OCI-LY7 (cell line): Measurements from ENCODE around the gene PEX11B. TPM values are rescaled to one million over a fixed set of nuclear protein-coding genes. Genes with fewer than 3 reads are reported as not detected.

ENCODE experiments used
- BruUV-seq: library from RNA; stranded (reverse); fragments of 400-500 nt; replicated peaks from 2 replicates; lab custom pipeline; 2021; lab: Mats Ljungman, UMichigan
- CTCF ChIA-PET: fragments of 300-600 bp; sonication (Branson Sonifier 250); formaldehyde crosslinking; loops from one replicate; lab custom pipeline; 2022; ENCODE audit warnings: antibody characterized with exemption; ENCODE audit not compliant: unreplicated experiment; lab: Charles Lee
- POLR2A ChIA-PET: fragments of 300-600 bp; sonication (Branson Sonifier 250); formaldehyde crosslinking; loops from one replicate; lab custom pipeline; 2022; ENCODE audit warnings: antibody characterized with exemption; lab: Charles Lee
- DNase-seq: peaks from one replicate; pipeline ENCODE4 v3.0.0-alpha.2; 2015; ENCODE audit warnings: low spot score
- H2AFZ ChIP-seq: fragments of 200-600 bp; sonication (generic), shearing (Covaris generic); 2 replicates; pipeline ENCODE4 v1.6.1; 2014; ENCODE audit warnings: mild to moderate bottlenecking, antibody characterized with exemption, low read length, moderate library complexity
- H3K27ac ChIP-seq: fragments of 200-600 bp; sonication (generic); 2 replicates; pipeline ENCODE4 v1.5.1; 2014; ENCODE audit warnings: mixed run types, low read depth, mild to moderate bottlenecking, moderate library complexity, low read length, inconsistent platforms; ENCODE audit not compliant: poor library complexity, severe bottlenecking
- H3K36me3 ChIP-seq: fragments of 200-600 bp; sonication (generic); 2 replicates; pipeline ENCODE4 v1.6.1; 2014; ENCODE audit warnings: mild to moderate bottlenecking, antibody characterized with exemption, low read length, moderate library complexity, mixed read lengths; ENCODE audit not compliant: insufficient read depth
- H3K4me1 ChIP-seq: fragments of 200-600 bp; sonication (generic); 2 replicates; pipeline ENCODE4 v1.5.1; 2014; ENCODE audit warnings: mild to moderate bottlenecking, low read length; ENCODE audit not compliant: insufficient read depth, poor library complexity, severe bottlenecking
- H3K4me2 ChIP-seq: fragments of 200-600 bp; sonication (generic); 2 replicates; pipeline ENCODE4 v1.6.1; 2014; ENCODE audit warnings: mild to moderate bottlenecking, low read length
- H3K4me3 ChIP-seq: fragments of 200-600 bp; sonication (generic); 2 replicates; pipeline ENCODE4 v1.5.1; 2014; ENCODE audit warnings: mild to moderate bottlenecking, low read depth, low read length; ENCODE audit not compliant: poor library complexity, severe bottlenecking
- H3K79me2 ChIP-seq: fragments of 200-600 bp; sonication (generic); 2 replicates; pipeline ENCODE4 v1.6.1; 2016; ENCODE audit warnings: low read depth, mild to moderate bottlenecking, low read length, moderate library complexity, mixed read lengths; ENCODE audit not compliant: insufficient read depth
- H3K9me2 ChIP-seq: fragments of 200-600 bp; sonication (generic); 2 replicates; pipeline ENCODE4 v1.6.1; 2016; ENCODE audit warnings: mild to moderate bottlenecking, low read length, mixed read lengths; ENCODE audit not compliant: insufficient read depth
- H3K9me3 ChIP-seq: fragments of 200-600 bp; sonication (generic); 2 replicates; pipeline ENCODE4 v1.6.1; 2014; ENCODE audit warnings: mild to moderate bottlenecking, mixed run types, low read length, mixed read lengths
- H4K20me1 ChIP-seq: fragments of 200-600 bp; sonication (generic); 2 replicates; pipeline ENCODE4 v1.6.1; 2014; ENCODE audit warnings: mild to moderate bottlenecking, antibody characterized with exemption, low read length, moderate library complexity, mixed read lengths; ENCODE audit not compliant: insufficient read depth
- CTCF ChIP-seq: fragments of 200-600 bp; sonication (generic); conservative IDR thresholded peaks from 2 replicates; pipeline ENCODE4 v1.5.1; 2014; ENCODE audit warnings: mild to moderate bottlenecking, antibody characterized with exemption, low read length, moderate library complexity, mixed read lengths
- EZH2phosphoT487 ChIP-seq: fragments of 200-600 bp; sonication (generic); IDR thresholded peaks from 2 replicates; pipeline ENCODE4 v1.6.1; 2018; ENCODE audit warnings: low read depth, borderline replicate concordance, mild to moderate bottlenecking, mixed run types, antibody characterized with exemption, low read length, moderate library complexity, mixed read lengths
- intact Hi-C: fragments of 100-400 bp; cut with micrococcal nuclease; formaldehyde crosslinking; loops from one replicate; pipeline ENCODE4 v1.10.0; 2022; ENCODE audit not compliant: unreplicated experiment
- total RNA-seq, 2 experiments: library from RNA; depleted of rRNA in 1 of 2; stranded (reverse); fragments of >200 nt in 1 of 2; shearing (Covaris generic) in 1 of 2; gene quantifications; 2 replicates each; pipeline ENCODE4 v1.2.3, GENCODE V29; 2014 to 2022

The PEX11B gene
- total RNA-seq, 2 experiments from 2014 or later, result 18.2 to 32.9 TPM

GRCh38 chr1:145868232-145868631, 50.3 kb downstream of the PEX11B start:
- no peak for TF ChIP-seq EZH2phosphoT487
- no peak for TF ChIP-seq CTCF
- Histone ChIP-seq H3K4me1 (no peaks in the 10 kb centered on the region), H3K4me3 (no peak overlapping the region), H3K4me2 (no peak overlapping the region), H2AFZ (no peak overlapping the region), H4K20me1 (no peaks in the 10 kb centered on the region), H3K27ac (no peak overlapping the region), H3K36me3 (no peaks in the 10 kb centered on the region), H3K9me2 (no peaks in the 10 kb centered on the region), H3K79me2 (no peaks in the 10 kb centered on the region), H3K9me3 (no peaks in the 10 kb centered on the region)
- intact Hi-C loops, result no loop called here
- DNase-seq, result no peak
- ChIA-PET CTCF (no interaction called here), POLR2A (interaction anchor here (0.6 to 4.4 kb wide), 2 partner anchors 9 to 43 kb away, joined by 3 to 24 read pairs; partner anchors contain the start of gene PIAS3)
- BruUV-seq, result no TSS peak

- peaks cover 6% of the 10 kb centered on the region for H3K4me1 ChIP-seq
- TF ChIP-seq CTCF (no peak), EZH2phosphoT487 (no peak)
- no peak for DNase-seq
- H2AFZ ChIP-seq, result no peak overlapping the region
- no TSS peak for BruUV-seq
- intact Hi-C loops, result no loop called here
- H3K36me3 ChIP-seq, result no peaks in the 10 kb centered on the region
- no peaks in the 10 kb centered on the region for H3K9me3 ChIP-seq
- no peak overlapping the region for H3K4me3 ChIP-seq
- H3K4me2 ChIP-seq, result no peak overlapping the region
- POLR2A ChIA-PET, result interaction anchor here (1.1 kb wide), 1 partner anchor 16 kb away, joined by 3 read pairs; no protein-coding TSS in a partner anchor
- H3K79me2 ChIP-seq, result no peaks in the 10 kb centered on the region
- H3K9me2 ChIP-seq, result no peaks in the 10 kb centered on the region
- H3K27ac ChIP-seq, result no peak overlapping the region
- CTCF ChIA-PET, result no interaction called here
- no peaks in the 10 kb centered on the region for H4K20me1 ChIP-seq
These were observed 55.1 kb downstream of the PEX11B start for GRCh38 chr1:145863282-145864018.

Other genes with a start within 250 kb of the PEX11B start
- 0.80 TPM in 1 of 2 replicates, not detected in the other for gene PDZK1, start 211.3 kb downstream of the PEX11B start, total RNA-seq (2014; rRNA removed; shearing (Covaris generic))
- 0.23 TPM in 1 of 2 replicates, not detected in the other for gene PDZK1, start 211.3 kb downstream of the PEX11B start, total RNA-seq (2022)
- 0.23 TPM in 1 of 2 replicates, not detected in the other for gene CD160, start 199.2 kb downstream of the PEX11B start, total RNA-seq (2014; rRNA removed; shearing (Covaris generic))
- not detected in 2 replicates for gene CD160, start 199.2 kb downstream of the PEX11B start, total RNA-seq (2022)
- gene RNF115, start 94.6 kb downstream of the PEX11B start, total RNA-seq (2014; rRNA removed; shearing (Covaris generic)), result 14.7 and 14.8 TPM in 2 replicates
- 23.9 and 24.0 TPM in 2 replicates for gene RNF115, start 94.6 kb downstream of the PEX11B start, total RNA-seq (2022)
- gene POLR3C, start 94.5 kb downstream of the PEX11B start, total RNA-seq (2014; rRNA removed; shearing (Covaris generic)), result 48.9 and 57.1 TPM in 2 replicates
- 78.8 and 80.0 TPM in 2 replicates for gene POLR3C, start 94.5 kb downstream of the PEX11B start, total RNA-seq (2022)
- gene NUDT17, start 73.1 kb downstream of the PEX11B start, total RNA-seq (2014; rRNA removed; shearing (Covaris generic)), result 10.8 and 16.9 TPM in 2 replicates
- 39.3 and 39.4 TPM in 2 replicates for gene NUDT17, start 73.1 kb downstream of the PEX11B start, total RNA-seq (2022)
- gene PIAS3, start 59.6 kb downstream of the PEX11B start, total RNA-seq (2014; rRNA removed; shearing (Covaris generic)), result 7.8 and 9.4 TPM in 2 replicates
- 28.1 and 32.8 TPM in 2 replicates for gene PIAS3, start 59.6 kb downstream of the PEX11B start, total RNA-seq (2022)
- gene ANKRD35, start 32.9 kb downstream of the PEX11B start, total RNA-seq (2014; rRNA removed; shearing (Covaris generic)), result not detected in 2 replicates
- not detected in 2 replicates for gene ANKRD35, start 32.9 kb downstream of the PEX11B start, total RNA-seq (2022)
- 0.82 and 1.5 TPM in 2 replicates for gene ITGA10, start 8.7 kb downstream of the PEX11B start, total RNA-seq (2014; rRNA removed; shearing (Covaris generic))
- gene ITGA10, start 8.7 kb downstream of the PEX11B start, total RNA-seq (2022), result 0.87 and 1.5 TPM in 2 replicates
- gene RBM8A, start 8.8 kb upstream of the PEX11B start, total RNA-seq (2014; rRNA removed; shearing (Covaris generic)), result 135 and 239 TPM in 2 replicates
- gene RBM8A, start 8.8 kb upstream of the PEX11B start, total RNA-seq (2022), result 177 and 200 TPM in 2 replicates
- 10.2 and 11.6 TPM in 2 replicates for gene LIX1L, start 39.3 kb upstream of the PEX11B start, total RNA-seq (2014; rRNA removed; shearing (Covaris generic))
- 26.3 and 31.8 TPM in 2 replicates for gene LIX1L, start 39.3 kb upstream of the PEX11B start, total RNA-seq (2022)
- gene ANKRD34A, start 45.9 kb upstream of the PEX11B start, total RNA-seq (2014; rRNA removed; shearing (Covaris generic)), result 0.62 and 1.9 TPM in 2 replicates
- 4.5 and 4.8 TPM in 2 replicates for gene ANKRD34A, start 45.9 kb upstream of the PEX11B start, total RNA-seq (2022)
- gene POLR3GL, start 46.0 kb upstream of the PEX11B start, total RNA-seq (2014; rRNA removed; shearing (Covaris generic)), result 19.8 and 29.8 TPM in 2 replicates
- gene POLR3GL, start 46.0 kb upstream of the PEX11B start, total RNA-seq (2022), result 27.3 and 30.7 TPM in 2 replicates
- gene TXNIP, start 77.9 kb upstream of the PEX11B start, total RNA-seq (2014; rRNA removed; shearing (Covaris generic)), result 99.9 and 144 TPM in 2 replicates
- 50.3 and 76.8 TPM in 2 replicates for gene TXNIP, start 77.9 kb upstream of the PEX11B start, total RNA-seq (2022)
- gene HJV, start 103.0 kb upstream of the PEX11B start, total RNA-seq (2014; rRNA removed; shearing (Covaris generic)), result not detected in 2 replicates
- not detected in 2 replicates for gene HJV, start 103.0 kb upstream of the PEX11B start, total RNA-seq (2022)
- 1.0 and 1.2 TPM in 2 replicates for gene NBPF10, start 226.1 kb upstream of the PEX11B start, total RNA-seq (2014; rRNA removed; shearing (Covaris generic))
- gene NBPF10, start 226.1 kb upstream of the PEX11B start, total RNA-seq (2022), result 2.4 and 2.7 TPM in 2 replicates